K562 (cell line): ENCODE measurements around the gene HINT3. TPM values are rescaled to one million over a fixed set of nuclear protein-coding genes. Genes with fewer than 3 reads are reported as not detected.

Source experiments
- ARNT ChIP-seq, 2 experiments: fragments of 450-650 bp; IDR thresholded peaks; 2 replicates each; pipeline ENCODE4 v1.6.1; 2016; ENCODE audit warnings: mild to moderate bottlenecking in 1 of 2
- ATF7 ChIP-seq: fragments of 450-650 bp; IDR thresholded peaks from 2 replicates; pipeline ENCODE4 v1.7.1; 2014; ENCODE audit warnings: mild to moderate bottlenecking, moderate library complexity
- CHAMP1 ChIP-seq: fragments of 450-650 bp; IDR thresholded peaks from 2 replicates; pipeline ENCODE4 v1.6.1; 2016; ENCODE audit warnings: mild to moderate bottlenecking
- CHD4 ChIP-seq: fragments of 200-600 bp; sonication (generic); IDR thresholded peaks from 3 replicates; pipeline ENCODE4 v1.6.1; 2012; ENCODE audit warnings: low read depth, mild to moderate bottlenecking, mixed read lengths, low read length, inconsistent platforms; ENCODE audit not compliant: insufficient read depth, insufficient replicate concordance, poor library complexity, severe bottlenecking
- DLX4 ChIP-seq: fragments of 250-450 bp; sonication (Bioruptor Pico); IDR thresholded peaks from 2 replicates; pipeline ENCODE4 v1.6.1; 2021; ENCODE audit warnings: mild to moderate bottlenecking
- E2F5 ChIP-seq: sonication (generic); formaldehyde crosslinking; IDR thresholded peaks from 2 replicates; pipeline ENCODE4 v1.8.0; 2022; ENCODE audit warnings: mild to moderate bottlenecking, missing genetic modification reagents
- ERF ChIP-seq: fragments of 450-650 bp; formaldehyde crosslinking; IDR thresholded peaks from 2 replicates; pipeline ENCODE4 v1.4.0; 2020; ENCODE audit warnings: mild to moderate bottlenecking, mixed read lengths
- GATA2 ChIP-seq: sonication (generic); formaldehyde crosslinking; IDR thresholded peaks from 2 replicates; pipeline ENCODE4 v1.4.0; 2020; ENCODE audit warnings: mild to moderate bottlenecking, missing genetic modification reagents
- GATAD2A ChIP-seq: fragments of 450-650 bp; IDR thresholded peaks from 2 replicates; pipeline ENCODE4 v1.6.1; 2017
- HDAC2 ChIP-seq: fragments of 450-650 bp; IDR thresholded peaks from 2 replicates; pipeline ENCODE4 v1.6.1; 2016; ENCODE audit warnings: mild to moderate bottlenecking
- IRF9 ChIP-seq: fragments of 450-650 bp; IDR thresholded peaks from 2 replicates; pipeline ENCODE4 v1.6.1; 2016; ENCODE audit warnings: missing biosample characterization, missing genetic modification characterization
- KLF1 ChIP-seq: fragments of 450-650 bp; IDR thresholded peaks from 2 replicates; pipeline ENCODE4 v1.6.1; 2016; ENCODE audit warnings: missing genetic modification characterization, missing compliant biosample characterization
- PCBP2 ChIP-seq: fragments of 200-400 bp; formaldehyde crosslinking; IDR thresholded peaks from 2 replicates; pipeline ENCODE4 v1.6.1; 2018; ENCODE audit warnings: low read length, low read depth, mild to moderate bottlenecking, moderate library complexity; ENCODE audit not compliant: poor library complexity, severe bottlenecking
- POLR2A ChIP-seq: fragments of 450-650 bp; conservative IDR thresholded peaks from 2 replicates; pipeline ENCODE4 v1.6.1; 2016
- PRDM10 ChIP-seq: fragments of 450-650 bp; IDR thresholded peaks from 2 replicates; pipeline ENCODE4 v1.6.1; 2018; ENCODE audit not compliant: partially characterized antibody
- SNAPC5 ChIP-seq: fragments of 250-450 bp; sonication (Bioruptor Pico); IDR thresholded peaks from 2 replicates; pipeline ENCODE4 v1.8.0; 2021; ENCODE audit warnings: moderate library complexity, mild to moderate bottlenecking, inconsistent platforms
- TOE1 ChIP-seq, 2 experiments: fragments of 450-650 bp in 1 of 2; sonication (generic) in 1 of 2; formaldehyde crosslinking in 1 of 2; IDR thresholded peaks; 2 replicates each; pipeline versions ENCODE4 v1.7.1 to v1.8.0; 2016 to 2022; ENCODE audit warnings: borderline replicate concordance in 2 of 2, mild to moderate bottlenecking in 2 of 2, antibody characterized with exemption in 1 of 2, inconsistent platforms in 1 of 2, low read depth in 1 of 2, missing genetic modification reagents in 1 of 2, moderate library complexity in 1 of 2
- ZC3H4 ChIP-seq: sonication (generic); formaldehyde crosslinking; IDR thresholded peaks from 2 replicates; pipeline ENCODE4 v1.9.0; 2021; ENCODE audit warnings: missing genetic modification reagents, borderline replicate concordance
- polyA plus RNA-seq, 8 experiments: library from polyadenylated mRNA; depleted of rRNA in 4 of 8; stranded (reverse) in 5 of 8; unstranded in 3 of 8; fragments of >200 nt; fragmentation: Nextera tagmentation in 2 of 8; fragmentation: Illumina TruSeq in 1 of 8; extraction: Ambion mirVana in 2 of 8; extraction: Trizol in 1 of 8; gene quantifications; 2 replicates each; pipeline versions ENCODE4 v1.2.1 to v1.2.3, GENCODE V29; 2011 to 2014; ENCODE audit warnings: inconsistent platforms in 1 of 8, missing spikeins in 1 of 8
- total RNA-seq, 7 experiments: library from RNA; depleted of rRNA in 6 of 7; stranded (reverse); fragments of >200 nt in 6 of 7; fragmentation: Illumina TruSeq in 2 of 7; extraction: Trizol in 2 of 7; gene quantifications; 2 replicates each; pipeline versions ENCODE4 v1.2.1 to v1.2.3, GENCODE V29; 2011 to 2021; ENCODE audit warnings: low replicate concordance in 1 of 7

Gene HINT3
- total and polyA plus RNA-seq, 9 of the 15 experiments (the other 6 are each of a cell fraction or from before 2014, with no cell fraction given) = 1.4 to 16.6 (median 10.8) TPM

GRCh38 chr6:125942672-125943527 lies 13.7 kb upstream of the HINT3 start (continued):
- TF ChIP-seq SNAPC5 (CRISPR knock-in tag) (no peak), ZC3H4 (CRISPR knock-in tag) (no peak), GATA2 (CRISPR knock-in tag) (0 out of 2 replicates have a peak, but pooled peaks have one; percentile 21), CHD4 (no peak), ARNT (IDR thresholded peaks at IDR 0.05) (no peak), KLF1 (tag) (no peak), GATAD2A (0 out of 2 replicates have a peak, but pooled peaks have one; percentile 28), POLR2A (no peak), HDAC2 (0 out of 2 replicates have a peak, but pooled peaks have one; percentile 50), PCBP2 (no peak), DLX4 (no peak), IRF9 (tag) (no peak), ATF7 (no peak), ERF (CRISPR knock-in tag) (no peak), CHAMP1 (no peak), TOE1 (IDR thresholded peaks at IDR 0.05; ENCODE audit: borderline replicate concordance) (no peak), TOE1 (CRISPR knock-in tag; IDR thresholded peaks at IDR 0.05; ENCODE audit: borderline replicate concordance, low read depth) (no peak), E2F5 (CRISPR knock-in tag) (no peak), PRDM10 (no peak)
